Small intestine (tissue), 7 donors: ENCODE data around the gene AQP1. TPM values are rescaled to one million over a fixed set of nuclear protein-coding genes. Genes with fewer than 3 reads are reported as not detected.

Experiments used
- DNase-seq, 2 donors: peaks; one replicate each; pipeline versions ENCODE4 v3.0.0 to v3.0.0-alpha.2; 2013
- FAIRE-seq: peaks from 2 replicates; lab custom pipeline; 2012; peaks lifted over from hg19 to GRCh38; lab: Jason Lieb, UNC
- H3K27ac ChIP-seq, 3 donors: one replicate each; pipeline ENCODE4 v1.5.1; 2013; ENCODE audit warnings: low read length in 2 of 3, mild to moderate bottlenecking in 2 of 3, control low read depth in 1 of 3, inconsistent platforms in 1 of 3, low read depth in 1 of 3, moderate library complexity in 1 of 3
- H3K27me3 ChIP-seq, 3 donors: one replicate each; pipeline ENCODE4 v1.6.1; 2013; ENCODE audit warnings: low read length in 3 of 3, inconsistent platforms in 1 of 3; ENCODE audit not compliant: control insufficient read depth in 3 of 3, insufficient read depth in 3 of 3
- H3K36me3 ChIP-seq, 3 donors: one replicate each; pipeline ENCODE4 v1.6.1; 2013; ENCODE audit warnings: low read length in 3 of 3, inconsistent platforms in 1 of 3, low read depth in 1 of 3, mild to moderate bottlenecking in 1 of 3, moderate library complexity in 1 of 3; ENCODE audit not compliant: control insufficient read depth in 3 of 3, insufficient read depth in 2 of 3
- H3K4me1 ChIP-seq, 3 donors: one replicate each; pipeline ENCODE4 v1.6.1; 2013; ENCODE audit warnings: low read length in 2 of 3, inconsistent platforms in 1 of 3, low read depth in 1 of 3, mild to moderate bottlenecking in 1 of 3, moderate library complexity in 1 of 3; ENCODE audit not compliant: control insufficient read depth in 3 of 3, insufficient read depth in 2 of 3
- H3K4me3 ChIP-seq, 3 donors: one replicate each; pipeline ENCODE4 v1.5.1; 2013; ENCODE audit warnings: low read length in 3 of 3, control low read depth in 1 of 3, inconsistent platforms in 1 of 3, low read depth in 1 of 3, mild to moderate bottlenecking in 1 of 3, moderate library complexity in 1 of 3
- H3K9me3 ChIP-seq, 2 donors: one replicate each; pipeline ENCODE4 v1.6.1; 2013; ENCODE audit warnings: low read depth in 1 of 2, low read length in 1 of 2; ENCODE audit not compliant: control insufficient read depth in 2 of 2, insufficient read depth in 1 of 2
- WGBS, 3 donors: extraction: QIAGEN DNeasy Blood & Tissue Kit; methylation state at CpG; one replicate each; pipeline ENCODE4 v1.1.7; 2013; 5-methylcytosine and 5-hydroxymethylcytosine counted together
- polyA plus RNA-seq, 4 donors: library from polyadenylated mRNA; stranded (reverse) in 3 of 4; unstranded in 1 of 4; fragments of 200-250 nt in 3 of 4; fragments of 120-200 nt in 1 of 4; gene quantifications; one replicate each; pipeline versions ENCODE4 v1.2.1 to v1.2.3, GENCODE V29; 2013
- donor health status: healthy with polysubstance abuse.
- donor health status: control.
- donor health status: control.
- donor health status: Bipolar disorder and iron deficiency.
- donor health status: healthy.

Gene AQP1
- polyA plus RNA-seq, 4 donors: 17.8 to 175 (median 31.4) TPM

GRCh38 chr7:30914596-30914995 lies 2.9 kb downstream of the AQP1 start:
- WGBS, 3 donors: 14 to 50% (median 42%) methylated on average over 4 of the region's 4 CpGs
- FAIRE-seq: no peak
- DNase-seq: peak in 1 of 2 donors; percentile 70
- H3K4me3 ChIP-seq: no peak overlapping the region
- no peaks in the 10 kb centered on the region for H3K9me3 ChIP-seq
- H3K36me3 ChIP-seq: peaks cover 0 to 24% (median 0%) of the 10 kb centered on the region in 3 donors
- peak overlapping the region; percentile 56 to 96 (median 88) for H3K27ac ChIP-seq
- H3K4me1 ChIP-seq: peaks cover 0 to 68% (median under 1%) of the 10 kb centered on the region in 3 donors
- H3K27me3 ChIP-seq: no peaks in the 10 kb centered on the region

GRCh38 chr7:30915005-30915601 lies 3.5 kb downstream of the AQP1 start:
- H3K27me3 ChIP-seq: no peaks in the 10 kb centered on the region
- WGBS, 3 donors: 8 to 57% (median 35%) methylated on average over 10 to 11 of the region's 11 CpGs
- DNase-seq (peak; percentile 69 to 77), FAIRE-seq (no peak)
- no peak overlapping the region for H3K4me3 ChIP-seq
- peaks cover 0 to 67% (median 3%) of the 10 kb centered on the region in 3 donors for H3K4me1 ChIP-seq
- H3K27ac ChIP-seq: peak overlapping the region; percentile 56 to 96 (median 88)
- peaks cover 0 to 24% (median 0%) of the 10 kb centered on the region in 3 donors for H3K36me3 ChIP-seq
- H3K9me3 ChIP-seq: no peaks in the 10 kb centered on the region

GRCh38 chr7:30915751-30916150 lies 4.1 kb downstream of the AQP1 start:
- no peaks in the 10 kb centered on the region for H3K9me3 ChIP-seq
- peak overlapping the region in 1 of 3 donors; percentile 96 for H3K27ac ChIP-seq
- no peaks in the 10 kb centered on the region for H3K27me3 ChIP-seq
- H3K4me3 ChIP-seq: no peak overlapping the region
- WGBS, 3 donors: 11 to 61% (median 44%) methylated on average over 6 of the region's 6 CpGs
- DNase-seq (no peak), FAIRE-seq (no peak)
- peaks cover 0 to 30% (median 0%) of the 10 kb centered on the region in 3 donors for H3K36me3 ChIP-seq
- peaks cover 0 to 67% (median 4%) of the 10 kb centered on the region in 3 donors for H3K4me1 ChIP-seq

- FAIRE-seq: no peak
- WGBS, 3 donors: 36 to 84% (median 63%) methylated on average over 3 of the region's 3 CpGs
- no peaks in the 10 kb centered on the region for H3K27me3 ChIP-seq
- no peak for DNase-seq
- peaks cover 0 to 31% (median 0%) of the 10 kb centered on the region in 3 donors for H3K36me3 ChIP-seq
- H3K4me3 ChIP-seq: no peak overlapping the region
- H3K27ac ChIP-seq: no peak overlapping the region
- no peaks in the 10 kb centered on the region for H3K9me3 ChIP-seq
- H3K4me1 ChIP-seq: peaks cover 0 to 67% (median 4%) of the 10 kb centered on the region in 3 donors
These were observed 4.6 kb downstream of the AQP1 start for GRCh38 chr7:30916255-30916654.

GRCh38 chr7:30916767-30917166 lies 5.1 kb downstream of the AQP1 start:
- Histone ChIP-seq H3K9me3 (no peaks in the 10 kb centered on the region), H3K4me1 (peaks cover 0 to 62% (median 4%) of the 10 kb centered on the region in 3 donors), H3K27me3 (no peaks in the 10 kb centered on the region), H3K27ac (no peak overlapping the region), H3K4me3 (no peak overlapping the region), H3K36me3 (peaks cover 0 to 34% (median 0%) of the 10 kb centered on the region in 3 donors)
- no peak for FAIRE-seq
- no peak for DNase-seq
- 57 to 79% (median 61%) methylated on average over 7 of the region's 7 CpGs for WGBS, 3 donors

GRCh38 chr7:30917216-30917893 lies 5.7 kb downstream of the AQP1 start:
- DNase-seq (no peak), FAIRE-seq (no peak)
- peaks cover 0 to 56% (median 4%) of the 10 kb centered on the region in 3 donors for H3K4me1 ChIP-seq
- H3K36me3 ChIP-seq: peaks cover 0 to 40% (median 3%) of the 10 kb centered on the region in 3 donors
- WGBS, 3 donors: 64 to 78% (median 67%) methylated on average over 4 of the region's 4 CpGs
- no peaks in the 10 kb centered on the region for H3K27me3 ChIP-seq
- no peak overlapping the region for H3K27ac ChIP-seq
- H3K4me3 ChIP-seq: no peak overlapping the region
- H3K9me3 ChIP-seq: no peaks in the 10 kb centered on the region

GRCh38 chr7:30918676-30919075 lies 7.0 kb downstream of the AQP1 start:
- peaks cover 0 to 43% (median 4%) of the 10 kb centered on the region in 3 donors for H3K4me1 ChIP-seq
- no peaks in the 10 kb centered on the region for H3K9me3 ChIP-seq
- H3K4me3 ChIP-seq: no peak overlapping the region
- 63 to 87% (median 79%) methylated on average over 4 of the region's 4 CpGs for WGBS, 3 donors
- H3K27me3 ChIP-seq: no peaks in the 10 kb centered on the region
- DNase-seq: no peak
- no peak overlapping the region for H3K27ac ChIP-seq
- H3K36me3 ChIP-seq: peaks cover 0 to 49% (median 3%) of the 10 kb centered on the region in 3 donors
- FAIRE-seq: no peak

- 29 to 47% (median 46%) methylated on average over 11 of the region's 11 CpGs for WGBS, 3 donors
- Histone ChIP-seq H3K27me3 (no peaks in the 10 kb centered on the region), H3K9me3 (no peaks in the 10 kb centered on the region), H3K4me3 (no peak overlapping the region), H3K4me1 (peaks cover 0 to 29% (median 4%) of the 10 kb centered on the region in 3 donors), H3K27ac (peak overlapping the region in 1 of 3 donors; percentile 5), H3K36me3 (peaks cover 0 to 62% (median 3%) of the 10 kb centered on the region in 3 donors)
- FAIRE-seq (no peak), DNase-seq (no peak)
These were observed 8.4 kb downstream of the AQP1 start for GRCh38 chr7:30920021-30920583.
